Inflammatory macrophage treated with lipopolysaccharide for 4 hours (primary cell): ENCODE results near the gene CCR7.

ENCODE experiments used
- DNase-seq: peaks from one replicate; pipeline ENCODE4 v3.0.0-alpha.2; 2020

CCR7 gene

GRCh38 chr17:40564883-40565768, at the start of gene CCR7:
Gene CCR7 (minus strand): TSS chr17:40565472. CDS start chr17:40565409, 63 bp downstream.
- DNase-seq = peak; percentile 42

- no peak for DNase-seq
These were observed 49.3 kb upstream of the CCR7 start for GRCh38 chr17:40614431-40615067.

GRCh38 chr17:40613467-40614154, 48.3 kb upstream of the CCR7 start:
- no peak for DNase-seq

- peak; percentile 61 for DNase-seq
These were observed 47.5 kb upstream of the CCR7 start for GRCh38 chr17:40612599-40613244.

- peak; percentile 60 for DNase-seq
These were observed 46.7 kb upstream of the CCR7 start for GRCh38 chr17:40611840-40612474.

- DNase-seq = no peak
These were observed 45.1 kb upstream of the CCR7 start for GRCh38 chr17:40610359-40610758.

GRCh38 chr17:40608061-40608581, 42.8 kb upstream of the CCR7 start:
- peak; percentile 34 for DNase-seq

- no peak for DNase-seq
These were observed 42.4 kb upstream of the CCR7 start for GRCh38 chr17:40607641-40608040.

GRCh38 chr17:40606548-40607353, 41.5 kb upstream of the CCR7 start:
- DNase-seq = no peak

GRCh38 chr17:40605306-40605705, 40.0 kb upstream of the CCR7 start:
- no peak for DNase-seq

- DNase-seq = no peak
These were observed 39.2 kb upstream of the CCR7 start for GRCh38 chr17:40604327-40605080.

- no peak for DNase-seq
These were observed 37.5 kb upstream of the CCR7 start for GRCh38 chr17:40602445-40603443.

- DNase-seq = no peak
These were observed 35.3 kb upstream of the CCR7 start for GRCh38 chr17:40600486-40601046.

- DNase-seq = no peak
These were observed 34.1 kb upstream of the CCR7 start for GRCh38 chr17:40599468-40599763.

- DNase-seq = peak; percentile 92
These were observed 33.6 kb upstream of the CCR7 start for GRCh38 chr17:40598619-40599467.

GRCh38 chr17:40598301-40598618, 33.0 kb upstream of the CCR7 start:
- DNase-seq = no peak

- no peak for DNase-seq
These were observed 32.5 kb upstream of the CCR7 start for GRCh38 chr17:40597556-40598300.

- no peak for DNase-seq
These were observed 31.9 kb upstream of the CCR7 start for GRCh38 chr17:40597156-40597555.
